OCI-LY1 (cell line): Measurements from ENCODE around the gene CENPA.

Source experiments
- H2AFZ ChIP-seq: fragments of 200-600 bp; sonication (generic), shearing (Covaris generic); 2 replicates; pipeline ENCODE4 v1.6.0; 2014; ENCODE audit warnings: antibody characterized with exemption, mild to moderate bottlenecking, low read length
- H3F3A ChIP-seq: fragments of 200-600 bp; sonication (generic), shearing (Covaris generic); 2 replicates; pipeline ENCODE4 v1.6.0; 2014; ENCODE audit warnings: mild to moderate bottlenecking, antibody characterized with exemption, low read length, moderate library complexity; ENCODE audit not compliant: insufficient read depth
- H3K27ac ChIP-seq: fragments of 200-600 bp; sonication (generic); 2 replicates; pipeline ENCODE4 v1.5.1; 2014; ENCODE audit warnings: low read length, mixed run types, mild to moderate bottlenecking, low read depth; ENCODE audit not compliant: poor library complexity, severe bottlenecking
- H3K27me3 ChIP-seq: fragments of 200-600 bp; sonication (generic); 2 replicates; pipeline ENCODE4 v1.6.0; 2014; ENCODE audit warnings: antibody characterized with exemption, mild to moderate bottlenecking, low read length, moderate library complexity; ENCODE audit not compliant: insufficient read depth
- H3K36me3 ChIP-seq: fragments of 200-600 bp; sonication (generic); 2 replicates; pipeline ENCODE4 v1.6.1; 2014; ENCODE audit warnings: mild to moderate bottlenecking, antibody characterized with exemption, low read length, moderate library complexity, mixed read lengths; ENCODE audit not compliant: insufficient read depth
- H3K4me1 ChIP-seq: fragments of 200-600 bp; sonication (generic); 2 replicates; pipeline ENCODE4 v1.5.1; 2014; ENCODE audit warnings: mild to moderate bottlenecking, low read length, moderate library complexity; ENCODE audit not compliant: insufficient read depth, severe bottlenecking
- H3K4me2 ChIP-seq: fragments of 200-600 bp; sonication (generic), shearing (Covaris generic); 2 replicates; pipeline ENCODE4 v1.6.1; 2014; ENCODE audit warnings: low read length
- H3K4me3 ChIP-seq: fragments of 200-600 bp; sonication (generic); 2 replicates; pipeline ENCODE4 v1.5.1; 2014; ENCODE audit warnings: low read length, low read depth, mild to moderate bottlenecking, mixed read lengths; ENCODE audit not compliant: poor library complexity, severe bottlenecking
- H3K79me2 ChIP-seq: fragments of 200-600 bp; shearing (Covaris generic); 2 replicates; pipeline ENCODE4 v1.6.1; 2016; ENCODE audit warnings: mixed run types, low read length, mixed read lengths; ENCODE audit not compliant: insufficient read depth
- H3K9ac ChIP-seq: fragments of 200-600 bp; sonication (generic), shearing (Covaris generic); 2 replicates; pipeline ENCODE4 v1.6.1; 2014; ENCODE audit warnings: mild to moderate bottlenecking, low read length, mixed read lengths
- H3K9me2 ChIP-seq: fragments of 200-600 bp; sonication (generic), shearing (Covaris generic); 2 replicates; pipeline ENCODE4 v1.6.1; 2014; ENCODE audit warnings: low read depth, mild to moderate bottlenecking, low read length, mixed read lengths
- H3K9me3 ChIP-seq: fragments of 200-600 bp; shearing (Covaris generic); 2 replicates; pipeline ENCODE4 v1.6.1; 2014; ENCODE audit warnings: low read length, mixed read lengths
- H4K20me1 ChIP-seq: fragments of 200-600 bp; sonication (generic), shearing (Covaris generic); 2 replicates; pipeline ENCODE4 v1.6.0; 2016; ENCODE audit warnings: mild to moderate bottlenecking, low read length; ENCODE audit not compliant: insufficient read depth
- CTCF ChIP-seq: fragments of 200-600 bp; sonication (generic), shearing (Covaris generic); IDR thresholded peaks from 2 replicates; pipeline ENCODE4 v1.5.1; 2017; ENCODE audit warnings: mild to moderate bottlenecking, antibody characterized with exemption, low read length, moderate library complexity, mixed read lengths
- EZH2 ChIP-seq: fragments of 200-600 bp; sonication (generic), shearing (Covaris generic); IDR thresholded peaks from 2 replicates; pipeline ENCODE4 v1.8.0; 2017; ENCODE audit warnings: borderline replicate concordance, mixed run types, mild to moderate bottlenecking, antibody characterized with exemption, low read length, moderate library complexity, mixed read lengths

CENPA gene

GRCh38 chr2:26780203-26780760 is 5.6 kb upstream of the CENPA start:
- no peaks in the 10 kb centered on the region for H3K9me2 ChIP-seq
- H3K27me3 ChIP-seq = no peaks in the 10 kb centered on the region
- no peak overlapping the region for H3K4me3 ChIP-seq
- no peak overlapping the region for H3K9ac ChIP-seq
- no peaks in the 10 kb centered on the region for H4K20me1 ChIP-seq
- no peak overlapping the region for H3K27ac ChIP-seq
- H3K4me1 ChIP-seq = peaks cover 2% of the 10 kb centered on the region
- H3F3A ChIP-seq = no peaks in the 10 kb centered on the region
- H3K79me2 ChIP-seq = no peaks in the 10 kb centered on the region
- no peak for TF ChIP-seq CTCF
- no peaks in the 10 kb centered on the region for H3K9me3 ChIP-seq
- peaks cover 56% of the 10 kb centered on the region for H3K36me3 ChIP-seq
- H2AFZ ChIP-seq = no peak overlapping the region
- H3K4me2 ChIP-seq = no peak overlapping the region

- Histone ChIP-seq H3K9me2 (no peaks in the 10 kb centered on the region), H3K9me3 (no peaks in the 10 kb centered on the region), H3K79me2 (peaks cover 15% of the 10 kb centered on the region), H3K9ac (no peak overlapping the region), H3K4me2 (no peak overlapping the region), H3K4me3 (no peak overlapping the region), H4K20me1 (no peaks in the 10 kb centered on the region), H2AFZ (no peak overlapping the region), H3K27ac (no peak overlapping the region), H3F3A (no peaks in the 10 kb centered on the region), H3K36me3 (peaks cover 39% of the 10 kb centered on the region), H3K4me1 (peaks cover 14% of the 10 kb centered on the region), H3K27me3 (no peaks in the 10 kb centered on the region)
- TF ChIP-seq EZH2 (no peak), CTCF (no peak)
Measured at GRCh38 chr2:26782876-26783704, 2.8 kb upstream of the CENPA start.

GRCh38 chr2:26784570-26785234 is 1.2 kb upstream of the CENPA start:
- Histone ChIP-seq H3K9me2 (no peaks in the 10 kb centered on the region), H4K20me1 (no peaks in the 10 kb centered on the region), H2AFZ (no peak overlapping the region), H3K4me1 (peaks cover 14% of the 10 kb centered on the region), H3K9me3 (peaks cover under 1% of the 10 kb centered on the region; the same call in 1 of the 2 replicates), H3K27ac (no peak overlapping the region), H3K79me2 (peaks cover 29% of the 10 kb centered on the region), H3K36me3 (peaks cover 41% of the 10 kb centered on the region), H3F3A (no peaks in the 10 kb centered on the region), H3K4me2 (no peak overlapping the region), H3K4me3 (no peak overlapping the region), H3K27me3 (no peaks in the 10 kb centered on the region), H3K9ac (no peak overlapping the region)
- TF ChIP-seq CTCF (no peak), EZH2 (no peak)
